HEK293T (cell line): ENCODE results near the gene FRMD8.

Source experiments
- ARNT ChIP-seq: fragments of 450-650 bp; IDR thresholded peaks from 2 replicates; pipeline ENCODE4 v1.6.1; 2017; ENCODE audit warnings: mild to moderate bottlenecking
- BHLHE40 ChIP-seq: fragments of 450-650 bp; IDR thresholded peaks from 2 replicates; pipeline ENCODE4 v1.6.1; 2016; ENCODE audit warnings: mild to moderate bottlenecking, moderate library complexity, borderline replicate concordance
- CTBP1 ChIP-seq: fragments of 450-650 bp; IDR thresholded peaks from 2 replicates; pipeline ENCODE4 v1.6.1; 2016; ENCODE audit warnings: borderline replicate concordance
- ELF4 ChIP-seq: fragments of 450-650 bp; IDR thresholded peaks from 2 replicates; pipeline ENCODE4 v1.6.1; 2017; ENCODE audit warnings: antibody characterized with exemption
- FOXA1 ChIP-seq: fragments of 450-650 bp; IDR thresholded peaks from 2 replicates; pipeline ENCODE4 v1.6.1; 2016; ENCODE audit warnings: mild to moderate bottlenecking
- FOXK2 ChIP-seq: fragments of 450-650 bp; IDR thresholded peaks from 2 replicates; pipeline ENCODE4 v1.6.1; 2016; ENCODE audit warnings: mild to moderate bottlenecking
- FOXM1 ChIP-seq: fragments of 450-650 bp; IDR thresholded peaks from 2 replicates; pipeline ENCODE4 v1.6.1; 2017; ENCODE audit warnings: mild to moderate bottlenecking, borderline replicate concordance
- HDGF ChIP-seq: fragments of 450-650 bp; IDR thresholded peaks from 2 replicates; pipeline ENCODE4 v1.6.1; 2017; ENCODE audit warnings: antibody characterized with exemption, borderline replicate concordance
- LEF1 ChIP-seq: fragments of 450-650 bp; IDR thresholded peaks from 2 replicates; pipeline ENCODE4 v1.6.1; 2017; ENCODE audit warnings: mild to moderate bottlenecking, borderline replicate concordance
- NFRKB ChIP-seq: fragments of 450-650 bp; IDR thresholded peaks from 2 replicates; pipeline ENCODE4 v1.6.1; 2016; ENCODE audit warnings: mild to moderate bottlenecking, moderate library complexity
- SP1 ChIP-seq: fragments of 450-650 bp; IDR thresholded peaks from 2 replicates; pipeline ENCODE4 v1.6.1; 2017
- SUZ12 ChIP-seq: fragments of 450-650 bp; IDR thresholded peaks from 2 replicates; pipeline ENCODE4 v1.6.1; 2016; ENCODE audit warnings: mild to moderate bottlenecking
- ZNF384 ChIP-seq: fragments of 450-650 bp; IDR thresholded peaks from 2 replicates; pipeline ENCODE4 v1.6.1; 2016
- TF ChIP-seq, protein P1 (sequence below): fragments of 450-650 bp; IDR thresholded peaks from 2 replicates; pipeline ENCODE4 v1.6.1; 2016

- TF ChIP-seq FOXK2 (no peak), ZNF384 (no peak), SP1 (no peak), SUZ12 (no peak), FOXM1 (no peak), ARNT (no peak), NFRKB (no peak), ELF4 (no peak), CTBP1 (no peak), LEF1 (no peak), BHLHE40 (no peak), HDGF (no peak), FOXA1 (no peak)
- TF ChIP-seq, protein P1, sequence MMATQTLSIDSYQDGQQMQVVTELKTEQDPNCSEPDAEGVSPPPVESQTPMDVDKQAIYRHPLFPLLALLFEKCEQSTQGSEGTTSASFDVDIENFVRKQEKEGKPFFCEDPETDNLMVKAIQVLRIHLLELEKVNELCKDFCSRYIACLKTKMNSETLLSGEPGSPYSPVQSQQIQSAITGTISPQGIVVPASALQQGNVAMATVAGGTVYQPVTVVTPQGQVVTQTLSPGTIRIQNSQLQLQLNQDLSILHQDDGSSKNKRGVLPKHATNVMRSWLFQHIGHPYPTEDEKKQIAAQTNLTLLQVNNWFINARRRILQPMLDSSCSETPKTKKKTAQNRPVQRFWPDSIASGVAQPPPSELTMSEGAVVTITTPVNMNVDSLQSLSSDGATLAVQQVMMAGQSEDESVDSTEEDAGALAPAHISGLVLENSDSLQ: no peak
Measured at GRCh38 chr11:65355776-65356393, 30.6 kb upstream of the FRMD8 start.
